Uterus (tissue), 2 donors: ENCODE results near the gene GALNT5.

ENCODE experiments used
- POLR2A ChIP-seq, 2 donors: fragments of 450-650 bp; IDR thresholded peaks; one replicate each; pipeline ENCODE4 v1.6.1; 2016; ENCODE audit warnings: antibody characterized with exemption in 2 of 2, mild to moderate bottlenecking in 1 of 2, moderate library complexity in 1 of 2
- TF ChIP-seq, protein P1 (sequence below), 4 experiments: fragments of 200-600 bp in 2 of 4; fragments of 450-650 bp in 2 of 4; sonication (generic) in 2 of 4; IDR thresholded peaks; one replicate each; pipeline ENCODE4 v1.5.1; 2016 to 2019; ENCODE audit warnings: antibody characterized with exemption in 4 of 4, mild to moderate bottlenecking in 2 of 4, moderate library complexity in 1 of 4

GRCh38 chr2:157262248-157262647, 4.7 kb downstream of the GALNT5 start:
- TF ChIP-seq, protein P1, sequence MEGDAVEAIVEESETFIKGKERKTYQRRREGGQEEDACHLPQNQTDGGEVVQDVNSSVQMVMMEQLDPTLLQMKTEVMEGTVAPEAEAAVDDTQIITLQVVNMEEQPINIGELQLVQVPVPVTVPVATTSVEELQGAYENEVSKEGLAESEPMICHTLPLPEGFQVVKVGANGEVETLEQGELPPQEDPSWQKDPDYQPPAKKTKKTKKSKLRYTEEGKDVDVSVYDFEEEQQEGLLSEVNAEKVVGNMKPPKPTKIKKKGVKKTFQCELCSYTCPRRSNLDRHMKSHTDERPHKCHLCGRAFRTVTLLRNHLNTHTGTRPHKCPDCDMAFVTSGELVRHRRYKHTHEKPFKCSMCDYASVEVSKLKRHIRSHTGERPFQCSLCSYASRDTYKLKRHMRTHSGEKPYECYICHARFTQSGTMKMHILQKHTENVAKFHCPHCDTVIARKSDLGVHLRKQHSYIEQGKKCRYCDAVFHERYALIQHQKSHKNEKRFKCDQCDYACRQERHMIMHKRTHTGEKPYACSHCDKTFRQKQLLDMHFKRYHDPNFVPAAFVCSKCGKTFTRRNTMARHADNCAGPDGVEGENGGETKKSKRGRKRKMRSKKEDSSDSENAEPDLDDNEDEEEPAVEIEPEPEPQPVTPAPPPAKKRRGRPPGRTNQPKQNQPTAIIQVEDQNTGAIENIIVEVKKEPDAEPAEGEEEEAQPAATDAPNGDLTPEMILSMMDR (IDR thresholded peaks at IDR 0.05), result no peak
- TF ChIP-seq POLR2A (IDR thresholded peaks at IDR 0.05), result no peak
